Activated naive CD8-positive, alpha-beta T cell treated with anti-CD3 and anti-CD28 coated beads, Interleukin-2, amount 50 U/mL, for 16 hours (primary cell): ENCODE results near the gene AKT1.
A peak's percentile ranks its signal among the peaks of the same experiment; 100 is the strongest.

Experiments used
- DNase-seq: peaks from one replicate; pipeline ENCODE4 v3.0.0-alpha.2; 2020; ENCODE audit warnings: low read depth, low spot score

The AKT1 gene

GRCh38 chr14:104773505-104774452 is 21.8 kb downstream of the AKT1 start:
- DNase-seq = no peak

GRCh38 chr14:104772707-104773504 is 22.6 kb downstream of the AKT1 start:
- no peak for DNase-seq

- no peak for DNase-seq
Observed at GRCh38 chr14:104771918-104772706, 23.4 kb downstream of the AKT1 start.

GRCh38 chr14:104771374-104771773 is 24.2 kb downstream of the AKT1 start:
- no peak for DNase-seq

- no peak for DNase-seq
Observed at GRCh38 chr14:104770851-104771272, 24.7 kb downstream of the AKT1 start.

GRCh38 chr14:104770072-104770579 is 25.4 kb downstream of the AKT1 start:
- no peak for DNase-seq

- no peak for DNase-seq
Observed at GRCh38 chr14:104769324-104770071, 26.1 kb downstream of the AKT1 start.

GRCh38 chr14:104768437-104769323 is 26.9 kb downstream of the AKT1 start:
- peak; percentile 80 for DNase-seq

- DNase-seq = no peak
Observed at GRCh38 chr14:104767634-104767918, 28.0 kb downstream of the AKT1 start.

GRCh38 chr14:104766863-104767633 is 28.5 kb downstream of the AKT1 start:
- DNase-seq = no peak

- no peak for DNase-seq
Observed at GRCh38 chr14:104766256-104766862, 29.2 kb downstream of the AKT1 start.

- no peak for DNase-seq
Observed at GRCh38 chr14:104765517-104765916, 30.0 kb downstream of the AKT1 start.

- DNase-seq = no peak
Observed at GRCh38 chr14:104758981-104759969, 36.3 kb downstream of the AKT1 start.

- DNase-seq = no peak
Observed at GRCh38 chr14:104757681-104758392, 37.7 kb downstream of the AKT1 start.

GRCh38 chr14:104757238-104757585 is 38.3 kb downstream of the AKT1 start:
- DNase-seq = no peak

GRCh38 chr14:104756477-104757237 is 38.9 kb downstream of the AKT1 start:
- DNase-seq = no peak
